OCI-LY7 (cell line): ENCODE data around the gene TTLL10. TPM values are rescaled to one million over a fixed set of nuclear protein-coding genes. Genes with fewer than 3 reads are reported as not detected.

Source experiments
- BruUV-seq: library from RNA; stranded (reverse); fragments of 400-500 nt; replicated peaks from 2 replicates; lab custom pipeline; 2021; lab: Mats Ljungman, UMichigan
- CTCF ChIA-PET: fragments of 300-600 bp; sonication (Branson Sonifier 250); formaldehyde crosslinking; loops from one replicate; lab custom pipeline; 2022; ENCODE audit warnings: antibody characterized with exemption; ENCODE audit not compliant: unreplicated experiment; lab: Charles Lee
- POLR2A ChIA-PET: fragments of 300-600 bp; sonication (Branson Sonifier 250); formaldehyde crosslinking; loops from one replicate; lab custom pipeline; 2022; ENCODE audit warnings: antibody characterized with exemption; lab: Charles Lee
- DNase-seq: peaks from one replicate; pipeline ENCODE4 v3.0.0-alpha.2; 2015; ENCODE audit warnings: low spot score
- H2AFZ ChIP-seq: fragments of 200-600 bp; sonication (generic), shearing (Covaris generic); 2 replicates; pipeline ENCODE4 v1.6.1; 2014; ENCODE audit warnings: mild to moderate bottlenecking, antibody characterized with exemption, low read length, moderate library complexity
- H3K27ac ChIP-seq: fragments of 200-600 bp; sonication (generic); 2 replicates; pipeline ENCODE4 v1.5.1; 2014; ENCODE audit warnings: mixed run types, low read depth, mild to moderate bottlenecking, moderate library complexity, low read length, inconsistent platforms; ENCODE audit not compliant: poor library complexity, severe bottlenecking
- H3K36me3 ChIP-seq: fragments of 200-600 bp; sonication (generic); 2 replicates; pipeline ENCODE4 v1.6.1; 2014; ENCODE audit warnings: mild to moderate bottlenecking, antibody characterized with exemption, low read length, moderate library complexity, mixed read lengths; ENCODE audit not compliant: insufficient read depth
- H3K4me1 ChIP-seq: fragments of 200-600 bp; sonication (generic); 2 replicates; pipeline ENCODE4 v1.5.1; 2014; ENCODE audit warnings: mild to moderate bottlenecking, low read length; ENCODE audit not compliant: insufficient read depth, poor library complexity, severe bottlenecking
- H3K4me2 ChIP-seq: fragments of 200-600 bp; sonication (generic); 2 replicates; pipeline ENCODE4 v1.6.1; 2014; ENCODE audit warnings: mild to moderate bottlenecking, low read length
- H3K4me3 ChIP-seq: fragments of 200-600 bp; sonication (generic); 2 replicates; pipeline ENCODE4 v1.5.1; 2014; ENCODE audit warnings: mild to moderate bottlenecking, low read depth, low read length; ENCODE audit not compliant: poor library complexity, severe bottlenecking
- H3K79me2 ChIP-seq: fragments of 200-600 bp; sonication (generic); 2 replicates; pipeline ENCODE4 v1.6.1; 2016; ENCODE audit warnings: low read depth, mild to moderate bottlenecking, low read length, moderate library complexity, mixed read lengths; ENCODE audit not compliant: insufficient read depth
- H3K9me2 ChIP-seq: fragments of 200-600 bp; sonication (generic); 2 replicates; pipeline ENCODE4 v1.6.1; 2016; ENCODE audit warnings: mild to moderate bottlenecking, low read length, mixed read lengths; ENCODE audit not compliant: insufficient read depth
- H3K9me3 ChIP-seq: fragments of 200-600 bp; sonication (generic); 2 replicates; pipeline ENCODE4 v1.6.1; 2014; ENCODE audit warnings: mild to moderate bottlenecking, mixed run types, low read length, mixed read lengths
- H4K20me1 ChIP-seq: fragments of 200-600 bp; sonication (generic); 2 replicates; pipeline ENCODE4 v1.6.1; 2014; ENCODE audit warnings: mild to moderate bottlenecking, antibody characterized with exemption, low read length, moderate library complexity, mixed read lengths; ENCODE audit not compliant: insufficient read depth
- EZH2phosphoT487 ChIP-seq: fragments of 200-600 bp; sonication (generic); IDR thresholded peaks from 2 replicates; pipeline ENCODE4 v1.6.1; 2018; ENCODE audit warnings: low read depth, borderline replicate concordance, mild to moderate bottlenecking, mixed run types, antibody characterized with exemption, low read length, moderate library complexity, mixed read lengths
- intact Hi-C: fragments of 100-400 bp; cut with micrococcal nuclease; formaldehyde crosslinking; loops from one replicate; pipeline ENCODE4 v1.10.0; 2022; ENCODE audit not compliant: unreplicated experiment
- total RNA-seq, 2 experiments: library from RNA; depleted of rRNA in 1 of 2; stranded (reverse); fragments of >200 nt in 1 of 2; shearing (Covaris generic) in 1 of 2; gene quantifications; 2 replicates each; pipeline ENCODE4 v1.2.3, GENCODE V29; 2014 to 2022
- TF ChIP-seq, protein P1 (sequence below): fragments of 200-600 bp; sonication (generic); conservative IDR thresholded peaks from 2 replicates; pipeline ENCODE4 v1.5.1; 2014; ENCODE audit warnings: mild to moderate bottlenecking, antibody characterized with exemption, low read length, moderate library complexity, mixed read lengths

Gene TTLL10
- total RNA-seq, 2 experiments from 2014 or later, result not detected

GRCh38 chr1:1144843-1145546 lies 28.7 kb upstream of the TTLL10 start:
- BruUV-seq, result no TSS peak
- H3K9me3 ChIP-seq, result no peaks in the 10 kb centered on the region
- no peaks in the 10 kb centered on the region for H4K20me1 ChIP-seq
- intact Hi-C loops, result no loop called here
- TF ChIP-seq EZH2phosphoT487, result no peak
- TF ChIP-seq, protein P1, sequence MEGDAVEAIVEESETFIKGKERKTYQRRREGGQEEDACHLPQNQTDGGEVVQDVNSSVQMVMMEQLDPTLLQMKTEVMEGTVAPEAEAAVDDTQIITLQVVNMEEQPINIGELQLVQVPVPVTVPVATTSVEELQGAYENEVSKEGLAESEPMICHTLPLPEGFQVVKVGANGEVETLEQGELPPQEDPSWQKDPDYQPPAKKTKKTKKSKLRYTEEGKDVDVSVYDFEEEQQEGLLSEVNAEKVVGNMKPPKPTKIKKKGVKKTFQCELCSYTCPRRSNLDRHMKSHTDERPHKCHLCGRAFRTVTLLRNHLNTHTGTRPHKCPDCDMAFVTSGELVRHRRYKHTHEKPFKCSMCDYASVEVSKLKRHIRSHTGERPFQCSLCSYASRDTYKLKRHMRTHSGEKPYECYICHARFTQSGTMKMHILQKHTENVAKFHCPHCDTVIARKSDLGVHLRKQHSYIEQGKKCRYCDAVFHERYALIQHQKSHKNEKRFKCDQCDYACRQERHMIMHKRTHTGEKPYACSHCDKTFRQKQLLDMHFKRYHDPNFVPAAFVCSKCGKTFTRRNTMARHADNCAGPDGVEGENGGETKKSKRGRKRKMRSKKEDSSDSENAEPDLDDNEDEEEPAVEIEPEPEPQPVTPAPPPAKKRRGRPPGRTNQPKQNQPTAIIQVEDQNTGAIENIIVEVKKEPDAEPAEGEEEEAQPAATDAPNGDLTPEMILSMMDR, result no peak
- H3K4me3 ChIP-seq, result no peak overlapping the region
- H3K27ac ChIP-seq, result peak overlapping the region; percentile 64
- H3K9me2 ChIP-seq, result no peaks in the 10 kb centered on the region
- H3K36me3 ChIP-seq, result no peaks in the 10 kb centered on the region
- no peak for DNase-seq
- ChIA-PET POLR2A (no interaction called here), CTCF (no interaction called here)
- H3K79me2 ChIP-seq, result no peaks in the 10 kb centered on the region
- H2AFZ ChIP-seq, result peak overlapping the region; percentile 84
- peak overlapping the region; percentile 40; the same call in 1 of the 2 replicates for H3K4me2 ChIP-seq
- peaks cover 19% of the 10 kb centered on the region for H3K4me1 ChIP-seq

- POLR2A ChIA-PET, result no interaction called here
- no peak overlapping the region for H3K27ac ChIP-seq
- intact Hi-C loops, result no loop called here
Measured at GRCh38 chr1:1145547-1145914, 28.1 kb upstream of the TTLL10 start.

GRCh38 chr1:1146026-1146425 lies 27.7 kb upstream of the TTLL10 start:
- Histone ChIP-seq H3K79me2 (no peaks in the 10 kb centered on the region), H2AFZ (no peak overlapping the region), H4K20me1 (no peaks in the 10 kb centered on the region), H3K27ac (no peak overlapping the region), H3K9me3 (no peaks in the 10 kb centered on the region), H3K4me3 (no peak overlapping the region), H3K36me3 (no peaks in the 10 kb centered on the region), H3K4me1 (peaks cover 19% of the 10 kb centered on the region), H3K9me2 (no peaks in the 10 kb centered on the region), H3K4me2 (no peak overlapping the region)
- BruUV-seq, result no TSS peak
- ChIA-PET POLR2A (no interaction called here), CTCF (no interaction called here)
- intact Hi-C loops, result no loop called here
- DNase-seq, result no peak
- no peak for TF ChIP-seq EZH2phosphoT487
- TF ChIP-seq, protein P1, result no peak

More at GRCh38 chr1:1145547-1145914, 28.1 kb upstream of the TTLL10 start:
- Histone ChIP-seq H2AFZ (no peak overlapping the region), H3K9me3 (no peaks in the 10 kb centered on the region), H4K20me1 (no peaks in the 10 kb centered on the region), H3K79me2 (no peaks in the 10 kb centered on the region), H3K4me2 (no peak overlapping the region), H3K4me3 (no peak overlapping the region), H3K4me1 (peaks cover 19% of the 10 kb centered on the region), H3K9me2 (no peaks in the 10 kb centered on the region), H3K36me3 (no peaks in the 10 kb centered on the region)
- no peak for DNase-seq
- CTCF ChIA-PET, result no interaction called here
- no TSS peak for BruUV-seq
- TF ChIP-seq EZH2phosphoT487, result no peak
- TF ChIP-seq, protein P1, result no peak
